ENCODE data around the gene GIMAP4.
"Not testable (repeated sequence)": the region's sequence is repeated elsewhere in the genome, so short reads cannot be mapped to it uniquely, and the experiment has no call there.

GIMAP4 gene

GRCh38 chr7:150567169-150567568 lies at the start of gene GIMAP4:
Gene GIMAP4, plus strand, starts transcription at chr7:150567390. Its CDS starts 2,512 bp downstream, at chr7:150569902.
- DNase-seq (ENCODE audit: low read depth): no peak

GRCh38 chr7:150519310-150519709 lies 47.9 kb upstream of the GIMAP4 start:
- DNase-seq (ENCODE audit: low read depth): no peak

GRCh38 chr7:150520145-150520544 lies 47.0 kb upstream of the GIMAP4 start:
- DNase-seq (ENCODE audit: low read depth): no peak

- DNase-seq (ENCODE audit: low read depth): not testable (repeated sequence)
These were observed 44.3 kb upstream of the GIMAP4 start for GRCh38 chr7:150522931-150523330.

DNA sequence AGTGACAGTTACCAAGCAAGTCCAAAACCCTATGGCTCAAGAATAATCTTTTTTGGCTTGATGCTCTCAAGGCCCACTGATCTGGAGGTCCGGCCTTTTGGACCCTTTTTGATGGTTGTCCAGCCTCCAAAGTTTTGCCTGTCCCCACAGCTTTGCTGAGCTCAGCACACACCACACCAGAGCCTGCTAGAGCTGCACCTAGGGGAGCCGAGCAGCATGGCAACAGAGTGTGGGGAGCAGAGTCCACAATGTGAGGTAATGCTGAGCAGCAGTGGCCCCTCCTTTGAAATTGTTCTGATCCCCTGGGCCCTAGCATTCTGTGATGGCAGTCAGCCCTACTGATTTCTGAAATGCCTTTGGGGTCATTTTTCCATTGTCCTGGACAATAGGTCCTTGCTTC lies 43.2 kb upstream of the GIMAP4 start:
- DNase-seq (ENCODE audit: low read depth): no peak

DNA sequence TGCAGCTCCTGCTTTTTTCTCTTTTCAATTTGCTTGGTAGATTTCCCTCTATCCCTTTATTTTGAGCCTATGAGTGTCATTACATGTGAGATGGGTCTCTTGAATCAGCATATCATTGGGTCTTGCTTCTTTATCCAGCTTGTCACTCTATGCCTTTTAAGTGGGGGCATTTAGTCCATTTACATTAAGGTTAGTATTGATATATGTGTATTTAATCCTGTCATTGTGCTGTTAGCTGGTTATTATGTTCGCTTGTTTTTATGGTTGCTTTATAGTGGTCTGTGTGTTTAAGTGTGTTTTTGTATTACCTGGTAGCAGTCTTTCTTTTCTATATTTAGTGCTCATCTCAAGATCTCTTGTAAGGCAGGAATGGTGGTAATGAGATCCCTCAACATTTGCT lies 35.5 kb upstream of the GIMAP4 start:
- DNase-seq (ENCODE audit: low read depth): no peak

- DNase-seq (ENCODE audit: low read depth): no peak
These were observed 28.9 kb upstream of the GIMAP4 start for GRCh38 chr7:150538259-150538658.

GRCh38 chr7:150553163-150553562 lies 14.0 kb upstream of the GIMAP4 start:
- no peak for DNase-seq (ENCODE audit: low read depth)

- DNase-seq (ENCODE audit: low read depth): no peak
These were observed 10.6 kb upstream of the GIMAP4 start for GRCh38 chr7:150556521-150557138.

GRCh38 chr7:150560486-150560885 lies 6.7 kb upstream of the GIMAP4 start:
- no peak for DNase-seq (ENCODE audit: low read depth)

DNA sequence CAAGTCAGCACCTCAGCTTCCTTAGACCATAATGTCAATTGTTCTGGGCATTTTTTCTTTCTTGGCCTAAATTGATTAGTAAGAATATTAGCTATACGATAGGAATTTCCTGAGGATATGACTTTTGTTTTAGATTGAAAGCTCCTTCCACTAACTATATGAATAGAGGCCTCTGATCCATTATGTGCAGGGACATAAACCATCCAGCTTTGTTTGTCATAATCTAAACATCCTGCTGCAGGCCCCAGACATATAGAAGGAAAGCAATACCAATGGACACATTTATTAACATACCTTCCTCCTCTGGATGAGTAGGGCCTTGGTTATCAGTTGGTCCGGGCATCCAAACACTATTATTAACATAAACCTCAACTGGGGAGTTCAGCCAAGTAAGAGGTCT lies 4.3 kb upstream of the GIMAP4 start:
- DNase-seq (ENCODE audit: low read depth): no peak

- no peak for DNase-seq (ENCODE audit: low read depth)
These were observed 3.2 kb upstream of the GIMAP4 start for GRCh38 chr7:150564006-150564405.

GRCh38 chr7:150564566-150564965 lies 2.6 kb upstream of the GIMAP4 start:
- DNase-seq (ENCODE audit: low read depth): no peak

DNA sequence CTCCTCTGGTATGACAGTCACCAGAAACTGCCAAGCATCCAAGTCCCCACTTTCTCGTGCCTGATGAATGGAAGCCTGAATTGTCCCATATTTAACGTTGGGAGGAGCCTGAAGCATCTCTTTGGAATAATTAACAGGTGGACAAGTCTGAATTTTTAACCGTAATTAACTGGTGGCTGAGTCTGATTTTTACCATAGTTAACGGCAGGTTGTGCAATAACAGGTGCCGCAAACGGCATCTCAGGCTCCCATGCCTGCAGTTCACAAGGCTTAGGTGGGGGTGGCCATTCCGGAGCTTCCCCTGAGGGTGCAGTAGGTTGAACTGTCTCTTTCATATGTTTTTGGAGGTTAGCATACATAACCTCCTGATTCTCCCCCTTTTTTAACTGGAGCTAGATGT lies 2.0 kb upstream of the GIMAP4 start:
- DNase-seq (ENCODE audit: low read depth): no peak

GRCh38 chr7:150566123-150566522 lies 1.1 kb upstream of the GIMAP4 start:
- DNase-seq (ENCODE audit: low read depth): no peak

DNA sequence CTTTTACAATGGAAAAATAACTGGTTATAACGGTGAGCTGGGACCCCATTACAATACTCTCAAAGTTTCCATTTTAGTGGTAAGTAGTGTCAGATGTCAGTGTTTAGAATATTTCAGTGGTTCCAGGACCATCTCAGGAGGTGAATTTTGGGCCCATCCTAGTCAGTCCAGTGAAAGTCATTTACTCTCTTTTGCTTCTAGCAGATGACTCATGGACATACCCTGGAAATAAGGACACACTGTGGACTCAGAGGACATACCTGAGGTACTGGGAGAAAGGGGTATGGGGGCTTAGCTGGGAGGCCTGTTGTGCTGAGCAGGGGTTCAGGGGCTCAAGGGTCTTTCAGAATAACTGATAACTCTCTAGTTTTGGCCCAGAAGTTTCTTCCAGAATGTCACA lies 618 bp upstream of the GIMAP4 start:
- no peak for DNase-seq (ENCODE audit: low read depth)

GRCh38 chr7:150567871-150568301 lies 696 bp downstream of the GIMAP4 start:
- DNase-seq (ENCODE audit: low read depth): no peak

DNA sequence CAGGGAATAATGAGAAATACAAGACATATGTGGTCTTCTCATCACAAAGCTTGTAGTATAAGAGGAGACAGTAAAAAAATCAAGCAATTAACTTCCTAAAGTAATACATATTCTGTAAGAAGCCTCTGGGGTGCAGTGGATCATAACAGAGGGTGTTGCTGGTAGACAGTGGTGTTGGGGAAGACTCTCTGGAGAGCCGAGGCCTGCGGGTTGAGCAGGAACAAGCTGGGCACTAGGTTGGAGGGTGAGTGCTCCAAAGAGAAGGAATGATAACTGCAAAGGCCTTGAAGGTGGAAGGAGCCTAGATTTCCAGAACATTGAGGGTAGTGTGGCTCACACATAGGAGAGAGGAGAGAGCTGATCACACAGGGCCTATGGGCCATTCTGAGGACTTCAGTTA lies 1.5 kb downstream of the GIMAP4 start:
- no peak for DNase-seq (ENCODE audit: low read depth)

- DNase-seq (ENCODE audit: low read depth): no peak
These were observed 2.2 kb downstream of the GIMAP4 start for GRCh38 chr7:150569245-150569955.

DNA sequence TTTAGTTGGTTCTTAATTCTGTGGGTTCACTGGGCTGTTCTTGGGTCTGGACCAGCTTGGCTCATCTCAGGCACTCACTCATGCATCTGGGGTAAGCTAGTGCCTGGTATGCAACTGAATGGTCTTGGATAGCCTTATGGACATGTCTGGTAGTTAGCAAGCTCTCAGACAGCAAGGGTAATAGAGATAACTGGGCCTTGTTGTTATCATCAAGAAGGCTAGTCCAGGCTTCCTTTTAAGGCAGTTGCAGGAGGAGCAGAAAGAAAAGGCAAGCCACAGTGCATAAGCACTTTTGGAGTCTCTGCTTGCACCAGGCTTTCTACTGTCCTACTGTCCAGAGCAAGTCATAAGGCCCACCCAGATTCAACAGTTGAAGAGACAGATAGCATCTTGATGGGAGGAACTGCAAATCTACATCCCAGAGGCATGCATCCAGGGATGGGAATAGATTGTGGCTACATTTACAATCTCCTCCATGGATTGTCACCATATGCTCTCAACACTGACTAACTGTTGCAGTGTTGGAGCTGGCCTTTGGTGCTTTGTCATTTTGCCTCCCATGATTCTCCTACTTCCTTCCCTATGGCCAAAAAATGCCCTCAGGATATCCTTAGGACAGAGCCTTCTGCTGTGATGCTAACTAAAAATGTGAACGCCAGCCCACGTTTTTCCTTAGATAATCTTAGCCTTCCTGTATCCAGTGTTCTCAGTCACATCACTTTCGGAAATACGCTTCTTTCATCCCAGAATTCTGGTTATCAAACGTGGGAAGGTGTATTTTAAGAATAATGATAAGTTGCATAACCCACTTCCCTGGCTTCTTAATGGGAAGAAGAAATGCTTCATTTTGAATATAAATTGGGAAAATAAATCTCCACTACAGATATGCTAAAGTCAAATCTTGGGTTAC lies 3.6 kb downstream of the GIMAP4 start:
- DNase-seq (ENCODE audit: low read depth): no peak

DNA sequence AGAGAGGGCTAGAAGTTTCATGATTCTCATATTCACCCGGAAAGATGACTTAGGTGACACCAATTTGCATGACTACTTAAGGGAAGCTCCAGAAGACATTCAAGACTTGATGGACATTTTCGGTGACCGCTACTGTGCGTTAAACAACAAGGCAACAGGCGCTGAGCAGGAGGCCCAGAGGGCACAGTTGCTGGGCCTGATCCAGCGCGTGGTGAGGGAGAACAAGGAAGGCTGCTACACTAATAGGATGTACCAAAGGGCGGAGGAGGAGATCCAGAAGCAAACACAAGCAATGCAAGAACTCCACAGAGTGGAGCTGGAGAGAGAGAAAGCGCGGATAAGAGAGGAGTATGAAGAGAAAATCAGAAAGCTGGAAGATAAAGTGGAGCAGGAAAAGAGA lies 5.3 kb downstream of the GIMAP4 start:
- no peak for DNase-seq (ENCODE audit: low read depth)

- not testable (repeated sequence) for DNase-seq (ENCODE audit: low read depth)
These were observed 12.9 kb downstream of the GIMAP4 start for GRCh38 chr7:150579979-150580637.

Measured in fibroblast of the conjunctiva (primary cell).